OCI-LY7 (cell line): ENCODE measurements around the gene KIRREL3. TPM values are rescaled to one million over a fixed set of nuclear protein-coding genes. Genes with fewer than 3 reads are reported as not detected.
A peak's percentile ranks its signal among the peaks of the same experiment; 100 is the strongest.

Source experiments
- BruUV-seq: library from RNA; stranded (reverse); fragments of 400-500 nt; replicated peaks from 2 replicates; lab custom pipeline; 2021; lab: Mats Ljungman, UMichigan
- CTCF ChIA-PET: fragments of 300-600 bp; sonication (Branson Sonifier 250); formaldehyde crosslinking; loops from one replicate; lab custom pipeline; 2022; ENCODE audit warnings: antibody characterized with exemption; ENCODE audit not compliant: unreplicated experiment; lab: Charles Lee
- POLR2A ChIA-PET: fragments of 300-600 bp; sonication (Branson Sonifier 250); formaldehyde crosslinking; loops from one replicate; lab custom pipeline; 2022; ENCODE audit warnings: antibody characterized with exemption; lab: Charles Lee
- DNase-seq: peaks from one replicate; pipeline ENCODE4 v3.0.0-alpha.2; 2015; ENCODE audit warnings: low spot score
- H2AFZ ChIP-seq: fragments of 200-600 bp; sonication (generic), shearing (Covaris generic); 2 replicates; pipeline ENCODE4 v1.6.1; 2014; ENCODE audit warnings: mild to moderate bottlenecking, antibody characterized with exemption, low read length, moderate library complexity
- H3K27ac ChIP-seq: fragments of 200-600 bp; sonication (generic); 2 replicates; pipeline ENCODE4 v1.5.1; 2014; ENCODE audit warnings: mixed run types, low read depth, mild to moderate bottlenecking, moderate library complexity, low read length, inconsistent platforms; ENCODE audit not compliant: poor library complexity, severe bottlenecking
- H3K36me3 ChIP-seq: fragments of 200-600 bp; sonication (generic); 2 replicates; pipeline ENCODE4 v1.6.1; 2014; ENCODE audit warnings: mild to moderate bottlenecking, antibody characterized with exemption, low read length, moderate library complexity, mixed read lengths; ENCODE audit not compliant: insufficient read depth
- H3K4me1 ChIP-seq: fragments of 200-600 bp; sonication (generic); 2 replicates; pipeline ENCODE4 v1.5.1; 2014; ENCODE audit warnings: mild to moderate bottlenecking, low read length; ENCODE audit not compliant: insufficient read depth, poor library complexity, severe bottlenecking
- H3K4me2 ChIP-seq: fragments of 200-600 bp; sonication (generic); 2 replicates; pipeline ENCODE4 v1.6.1; 2014; ENCODE audit warnings: mild to moderate bottlenecking, low read length
- H3K4me3 ChIP-seq: fragments of 200-600 bp; sonication (generic); 2 replicates; pipeline ENCODE4 v1.5.1; 2014; ENCODE audit warnings: mild to moderate bottlenecking, low read depth, low read length; ENCODE audit not compliant: poor library complexity, severe bottlenecking
- H3K79me2 ChIP-seq: fragments of 200-600 bp; sonication (generic); 2 replicates; pipeline ENCODE4 v1.6.1; 2016; ENCODE audit warnings: low read depth, mild to moderate bottlenecking, low read length, moderate library complexity, mixed read lengths; ENCODE audit not compliant: insufficient read depth
- H3K9me2 ChIP-seq: fragments of 200-600 bp; sonication (generic); 2 replicates; pipeline ENCODE4 v1.6.1; 2016; ENCODE audit warnings: mild to moderate bottlenecking, low read length, mixed read lengths; ENCODE audit not compliant: insufficient read depth
- H3K9me3 ChIP-seq: fragments of 200-600 bp; sonication (generic); 2 replicates; pipeline ENCODE4 v1.6.1; 2014; ENCODE audit warnings: mild to moderate bottlenecking, mixed run types, low read length, mixed read lengths
- H4K20me1 ChIP-seq: fragments of 200-600 bp; sonication (generic); 2 replicates; pipeline ENCODE4 v1.6.1; 2014; ENCODE audit warnings: mild to moderate bottlenecking, antibody characterized with exemption, low read length, moderate library complexity, mixed read lengths; ENCODE audit not compliant: insufficient read depth
- EZH2phosphoT487 ChIP-seq: fragments of 200-600 bp; sonication (generic); IDR thresholded peaks from 2 replicates; pipeline ENCODE4 v1.6.1; 2018; ENCODE audit warnings: low read depth, borderline replicate concordance, mild to moderate bottlenecking, mixed run types, antibody characterized with exemption, low read length, moderate library complexity, mixed read lengths
- intact Hi-C: fragments of 100-400 bp; cut with micrococcal nuclease; formaldehyde crosslinking; loops from one replicate; pipeline ENCODE4 v1.10.0; 2022; ENCODE audit not compliant: unreplicated experiment
- total RNA-seq, 2 experiments: library from RNA; depleted of rRNA in 1 of 2; stranded (reverse); fragments of >200 nt in 1 of 2; shearing (Covaris generic) in 1 of 2; gene quantifications; 2 replicates each; pipeline ENCODE4 v1.2.3, GENCODE V29; 2014 to 2022
- TF ChIP-seq, protein P1 (sequence below): fragments of 200-600 bp; sonication (generic); conservative IDR thresholded peaks from 2 replicates; pipeline ENCODE4 v1.5.1; 2014; ENCODE audit warnings: mild to moderate bottlenecking, antibody characterized with exemption, low read length, moderate library complexity, mixed read lengths

The KIRREL3 gene
- total RNA-seq, 2 experiments from 2014 or later, result not detected

DNA sequence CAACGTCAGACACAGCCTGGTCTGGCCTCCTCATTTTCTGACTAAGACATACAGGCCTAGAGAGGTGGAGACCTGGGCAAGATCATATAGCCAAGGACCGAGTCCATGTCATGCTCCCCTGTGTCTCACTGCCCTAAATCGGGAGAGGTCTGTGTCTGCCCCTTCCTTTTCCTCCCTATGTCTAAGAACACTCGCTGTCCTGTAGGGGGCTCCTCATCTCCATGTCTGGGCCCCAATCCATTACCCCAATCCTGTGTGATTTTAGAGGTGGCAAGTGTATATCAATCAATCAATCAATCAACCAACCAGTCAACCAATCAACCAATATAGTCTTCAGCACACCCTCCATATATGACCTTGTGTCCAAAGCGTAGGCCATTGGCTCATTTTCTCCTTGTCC, 125.7 kb downstream of the KIRREL3 start:
- intact Hi-C loops, result no loop called here
- TF ChIP-seq EZH2phosphoT487, result no peak
- TF ChIP-seq, protein P1, sequence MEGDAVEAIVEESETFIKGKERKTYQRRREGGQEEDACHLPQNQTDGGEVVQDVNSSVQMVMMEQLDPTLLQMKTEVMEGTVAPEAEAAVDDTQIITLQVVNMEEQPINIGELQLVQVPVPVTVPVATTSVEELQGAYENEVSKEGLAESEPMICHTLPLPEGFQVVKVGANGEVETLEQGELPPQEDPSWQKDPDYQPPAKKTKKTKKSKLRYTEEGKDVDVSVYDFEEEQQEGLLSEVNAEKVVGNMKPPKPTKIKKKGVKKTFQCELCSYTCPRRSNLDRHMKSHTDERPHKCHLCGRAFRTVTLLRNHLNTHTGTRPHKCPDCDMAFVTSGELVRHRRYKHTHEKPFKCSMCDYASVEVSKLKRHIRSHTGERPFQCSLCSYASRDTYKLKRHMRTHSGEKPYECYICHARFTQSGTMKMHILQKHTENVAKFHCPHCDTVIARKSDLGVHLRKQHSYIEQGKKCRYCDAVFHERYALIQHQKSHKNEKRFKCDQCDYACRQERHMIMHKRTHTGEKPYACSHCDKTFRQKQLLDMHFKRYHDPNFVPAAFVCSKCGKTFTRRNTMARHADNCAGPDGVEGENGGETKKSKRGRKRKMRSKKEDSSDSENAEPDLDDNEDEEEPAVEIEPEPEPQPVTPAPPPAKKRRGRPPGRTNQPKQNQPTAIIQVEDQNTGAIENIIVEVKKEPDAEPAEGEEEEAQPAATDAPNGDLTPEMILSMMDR, result peak; percentile 58
- Histone ChIP-seq H3K27ac (no peak overlapping the region), H3K4me1 (no peaks in the 10 kb centered on the region), H3K4me2 (no peak overlapping the region), H3K36me3 (no peaks in the 10 kb centered on the region), H4K20me1 (no peaks in the 10 kb centered on the region), H2AFZ (no peak overlapping the region), H3K4me3 (no peak overlapping the region), H3K79me2 (no peaks in the 10 kb centered on the region), H3K9me3 (no peaks in the 10 kb centered on the region), H3K9me2 (no peaks in the 10 kb centered on the region)
- ChIA-PET CTCF (no interaction called here), POLR2A (no interaction called here)
- BruUV-seq, result no TSS peak
- DNase-seq, result peak; percentile 1

DNA sequence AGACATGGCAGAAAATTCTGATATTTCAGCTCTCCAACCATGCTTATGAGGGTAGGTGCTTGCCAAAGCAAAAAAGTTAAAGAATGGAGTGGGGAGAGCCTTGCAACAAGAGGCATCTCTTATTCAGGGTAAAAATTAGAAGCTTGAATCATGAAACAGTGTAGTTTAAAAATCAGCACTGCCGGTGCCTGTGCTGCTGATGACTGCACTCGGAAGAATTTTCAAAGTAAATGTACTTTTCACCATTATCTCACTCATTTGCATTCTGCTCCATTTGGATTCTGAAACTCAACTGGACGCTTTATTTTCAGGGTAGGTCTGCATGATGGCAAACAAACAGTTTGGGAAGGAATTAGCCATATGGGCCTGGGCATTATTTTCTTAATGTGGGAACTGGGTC, 126.3 kb downstream of the KIRREL3 start:
- no TSS peak for BruUV-seq
- Histone ChIP-seq H3K79me2 (no peaks in the 10 kb centered on the region), H3K36me3 (no peaks in the 10 kb centered on the region), H3K9me3 (no peaks in the 10 kb centered on the region), H3K9me2 (no peaks in the 10 kb centered on the region), H3K4me3 (no peak overlapping the region), H3K4me2 (no peak overlapping the region), H4K20me1 (no peaks in the 10 kb centered on the region), H2AFZ (no peak overlapping the region), H3K4me1 (no peaks in the 10 kb centered on the region), H3K27ac (no peak overlapping the region)
- intact Hi-C loops, result no loop called here
- ChIA-PET CTCF (no interaction called here), POLR2A (no interaction called here)
- DNase-seq, result no peak
- TF ChIP-seq, protein P1, result no peak
- TF ChIP-seq EZH2phosphoT487, result no peak

GRCh38 chr11:126871792-126872191, 128.8 kb downstream of the KIRREL3 start:
- no peak for DNase-seq
- TF ChIP-seq, protein P1, result no peak
- no peak for TF ChIP-seq EZH2phosphoT487
- no peaks in the 10 kb centered on the region for H3K9me3 ChIP-seq
- H3K27ac ChIP-seq, result no peak overlapping the region
- ChIA-PET CTCF (no interaction called here), POLR2A (no interaction called here)
- H3K9me2 ChIP-seq, result no peaks in the 10 kb centered on the region
- H2AFZ ChIP-seq, result no peak overlapping the region
- H3K36me3 ChIP-seq, result no peaks in the 10 kb centered on the region
- no peak overlapping the region for H3K4me3 ChIP-seq
- no peaks in the 10 kb centered on the region for H4K20me1 ChIP-seq
- H3K4me1 ChIP-seq, result no peaks in the 10 kb centered on the region
- H3K4me2 ChIP-seq, result no peak overlapping the region
- intact Hi-C loops, result no loop called here
- no peaks in the 10 kb centered on the region for H3K79me2 ChIP-seq
- BruUV-seq, result no TSS peak
